ENCODE results near the gene SELENOM. TPM values are rescaled to one million over a fixed set of nuclear protein-coding genes. Genes with fewer than 3 reads are reported as not detected.

Gene SELENOM
- total RNA-seq, 2 experiments from 2014 or later: 8.8 to 12.2 TPM

DNA sequence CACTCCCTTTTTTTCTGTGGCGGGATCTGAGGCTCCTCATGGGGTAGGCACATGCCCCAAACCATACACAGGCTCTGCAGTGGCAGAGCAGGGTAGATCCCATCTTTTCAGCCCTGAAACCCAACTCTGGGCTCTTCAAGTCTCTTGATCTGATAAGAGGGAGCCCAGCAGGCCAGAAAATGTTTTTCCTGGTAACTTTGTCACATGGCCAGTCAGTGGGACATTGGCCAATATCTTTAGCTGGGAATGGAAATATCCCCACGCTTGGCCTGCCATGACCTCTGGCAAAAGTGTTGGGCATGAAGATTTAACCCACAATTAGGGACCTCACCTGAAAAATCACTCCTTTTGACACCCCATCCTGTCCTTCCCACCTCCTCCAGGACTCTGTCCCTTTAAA, 23.5 kb upstream of the SELENOM start:
- CTCF ChIA-PET: no interaction called here
- no peaks in the 10 kb centered on the region for H3K27me3 Mint-ChIP-seq
- intact Hi-C loops (cut with DNase I, micrococcal nuclease): no loop called here
- DNase-seq (no peak), ATAC-seq (no peak)
- POLR2A ChIA-PET: interaction anchor here (0.6 kb wide), 1 partner anchor 66 kb away, joined by 8 read pairs; no protein-coding TSS in a partner anchor
- H3K9me3 Mint-ChIP-seq (ENCODE audit: low read depth): no peaks in the 10 kb centered on the region
- no peaks in the 10 kb centered on the region for H3K36me3 Mint-ChIP-seq (ENCODE audit: low read depth)
- no peak overlapping the region for H3K27ac Mint-ChIP-seq
- H3K4me1 Mint-ChIP-seq: no peaks in the 10 kb centered on the region
- no peak overlapping the region for H3K4me3 Mint-ChIP-seq

DNA sequence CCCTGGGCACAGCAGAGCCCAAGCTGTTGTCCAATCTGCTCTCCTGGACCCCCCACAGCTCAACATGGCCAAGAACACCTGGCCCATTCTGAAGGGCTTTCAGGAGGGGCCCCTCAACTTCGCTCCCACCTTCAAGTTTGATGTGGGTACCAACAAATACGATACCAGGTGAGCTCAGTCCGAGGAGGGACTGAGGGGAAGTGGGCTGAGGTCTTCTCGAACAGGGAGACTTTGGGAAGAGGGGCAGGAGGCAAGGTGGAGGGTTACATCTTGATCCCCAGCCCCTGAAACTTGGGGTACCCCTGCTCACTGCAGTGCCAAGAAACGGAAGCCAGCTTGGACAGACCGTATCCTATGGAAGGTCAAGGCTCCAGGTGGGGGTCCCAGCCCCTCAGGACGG, 20.8 kb upstream of the SELENOM start:
- no peaks in the 10 kb centered on the region for H3K27me3 Mint-ChIP-seq
- H3K4me3 Mint-ChIP-seq: no peak overlapping the region
- no peaks in the 10 kb centered on the region for H3K4me1 Mint-ChIP-seq
- intact Hi-C loops (cut with DNase I, micrococcal nuclease): no loop called here
- H3K27ac Mint-ChIP-seq: no peak overlapping the region
- DNase-seq: no peak
- CTCF ChIA-PET: no interaction called here
- H3K9me3 Mint-ChIP-seq (ENCODE audit: low read depth): no peaks in the 10 kb centered on the region
- no peak for ATAC-seq
- POLR2A ChIA-PET: no interaction called here
- H3K36me3 Mint-ChIP-seq (ENCODE audit: low read depth): no peaks in the 10 kb centered on the region

DNA sequence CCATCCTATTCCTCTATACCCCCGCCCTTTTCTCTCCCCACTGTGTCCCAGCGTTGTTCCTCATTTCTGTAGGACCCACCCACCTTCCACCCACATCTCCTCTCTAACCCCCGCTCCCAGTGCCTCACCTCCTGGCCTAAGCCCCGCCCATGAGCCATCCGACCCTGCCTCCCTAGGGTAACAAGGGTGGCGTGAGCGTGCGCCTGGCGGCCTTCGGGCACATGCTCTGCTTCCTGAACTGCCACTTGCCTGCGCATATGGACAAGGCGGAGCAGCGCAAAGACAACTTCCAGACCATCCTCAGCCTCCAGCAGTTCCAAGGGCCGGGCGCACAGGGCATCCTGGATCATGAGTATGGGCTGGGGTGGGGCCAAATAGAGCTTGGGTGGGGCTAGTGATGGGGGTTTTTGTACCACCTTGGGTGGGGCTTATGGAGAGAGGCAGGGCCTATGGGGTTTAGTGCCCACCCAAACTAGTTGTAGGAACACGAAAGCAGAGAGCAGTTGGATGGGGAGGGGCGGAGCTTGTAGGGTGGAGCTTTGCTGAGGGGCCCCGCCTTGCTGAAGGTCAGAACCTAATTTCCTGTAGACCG, 19.9 kb upstream of the SELENOM start:
- CTCF ChIA-PET: no interaction called here
- no peak overlapping the region for H3K27ac Mint-ChIP-seq
- intact Hi-C loops (cut with DNase I, micrococcal nuclease): no loop called here
- H3K36me3 Mint-ChIP-seq (ENCODE audit: low read depth): no peaks in the 10 kb centered on the region
- POLR2A ChIA-PET: no interaction called here
- ATAC-seq: no peak
- no peaks in the 10 kb centered on the region for H3K4me1 Mint-ChIP-seq
- H3K4me3 Mint-ChIP-seq: no peak overlapping the region
- no peaks in the 10 kb centered on the region for H3K9me3 Mint-ChIP-seq (ENCODE audit: low read depth)
- no peak for DNase-seq
- no peaks in the 10 kb centered on the region for H3K27me3 Mint-ChIP-seq

- DNase-seq (no peak), ATAC-seq (no peak)
- Mint-ChIP-seq H3K9me3 (ENCODE audit: low read depth) (no peaks in the 10 kb centered on the region), H3K27me3 (no peaks in the 10 kb centered on the region), H3K4me3 (no peak overlapping the region), H3K4me1 (no peaks in the 10 kb centered on the region), H3K27ac (no peak overlapping the region), H3K36me3 (ENCODE audit: low read depth) (no peaks in the 10 kb centered on the region)
- CTCF ChIA-PET: no interaction called here
- intact Hi-C loops (cut with DNase I, micrococcal nuclease): no loop called here
- POLR2A ChIA-PET: no interaction called here
These were observed 19.5 kb upstream of the SELENOM start for GRCh38 chr22:31126869-31127175.

GRCh38 chr22:31126128-31126868, 18.9 kb upstream of the SELENOM start:
- Mint-ChIP-seq H3K36me3 (ENCODE audit: low read depth) (no peaks in the 10 kb centered on the region), H3K27me3 (no peaks in the 10 kb centered on the region), H3K27ac (no peak overlapping the region), H3K4me3 (no peak overlapping the region), H3K9me3 (ENCODE audit: low read depth) (no peaks in the 10 kb centered on the region), H3K4me1 (no peaks in the 10 kb centered on the region)
- no peak for DNase-seq
- ChIA-PET CTCF (interaction anchor here (0.7 kb wide), 1 partner anchor 17 kb away, joined by 3 read pairs; no protein-coding TSS in a partner anchor), POLR2A (no interaction called here)
- ATAC-seq: no peak
- intact Hi-C loops (cut with DNase I, micrococcal nuclease): no loop called here

DNA sequence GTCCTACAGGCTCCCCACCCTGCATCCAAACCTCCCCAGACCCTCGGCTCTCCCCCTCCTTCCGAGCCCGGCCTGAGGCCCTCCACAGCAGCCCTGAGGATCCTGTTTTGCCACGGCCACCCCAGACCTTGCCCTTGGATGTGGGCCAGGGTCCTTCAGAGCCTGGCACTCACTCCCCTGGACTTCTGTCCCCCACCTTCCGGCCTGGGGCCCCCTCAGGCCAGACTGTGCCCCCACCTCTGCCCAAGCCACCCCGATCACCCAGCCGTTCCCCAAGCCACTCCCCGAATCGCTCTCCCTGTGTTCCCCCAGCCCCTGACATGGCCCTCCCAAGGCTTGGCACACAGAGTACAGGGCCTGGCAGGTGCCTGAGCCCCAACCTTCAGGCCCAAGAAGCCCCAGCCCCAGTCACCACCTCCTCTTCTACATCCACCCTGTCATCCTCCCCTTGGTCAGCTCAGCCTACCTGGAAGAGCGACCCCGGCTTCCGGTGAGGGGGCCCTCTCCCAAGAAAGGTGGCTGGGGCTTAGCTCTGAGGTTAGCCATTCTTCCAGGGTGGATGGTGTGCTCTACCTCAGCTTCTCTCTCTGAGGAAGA, 18.3 kb upstream of the SELENOM start:
- H3K9me3 Mint-ChIP-seq (ENCODE audit: low read depth): no peaks in the 10 kb centered on the region
- H3K36me3 Mint-ChIP-seq (ENCODE audit: low read depth): no peaks in the 10 kb centered on the region
- H3K4me1 Mint-ChIP-seq: no peaks in the 10 kb centered on the region
- DNase-seq: no peak
- ATAC-seq: no peak
- intact Hi-C loops (cut with DNase I, micrococcal nuclease): no loop called here
- POLR2A ChIA-PET: no interaction called here
- CTCF ChIA-PET: interaction anchor here (0.7 to 1.0 kb wide), 2 partner anchors 16 to 18 kb away, joined by 3 to 4 read pairs; partner anchors contain the start of gene SELENOM
- no peaks in the 10 kb centered on the region for H3K27me3 Mint-ChIP-seq
- H3K4me3 Mint-ChIP-seq: no peak overlapping the region
- H3K27ac Mint-ChIP-seq: no peak overlapping the region

DNA sequence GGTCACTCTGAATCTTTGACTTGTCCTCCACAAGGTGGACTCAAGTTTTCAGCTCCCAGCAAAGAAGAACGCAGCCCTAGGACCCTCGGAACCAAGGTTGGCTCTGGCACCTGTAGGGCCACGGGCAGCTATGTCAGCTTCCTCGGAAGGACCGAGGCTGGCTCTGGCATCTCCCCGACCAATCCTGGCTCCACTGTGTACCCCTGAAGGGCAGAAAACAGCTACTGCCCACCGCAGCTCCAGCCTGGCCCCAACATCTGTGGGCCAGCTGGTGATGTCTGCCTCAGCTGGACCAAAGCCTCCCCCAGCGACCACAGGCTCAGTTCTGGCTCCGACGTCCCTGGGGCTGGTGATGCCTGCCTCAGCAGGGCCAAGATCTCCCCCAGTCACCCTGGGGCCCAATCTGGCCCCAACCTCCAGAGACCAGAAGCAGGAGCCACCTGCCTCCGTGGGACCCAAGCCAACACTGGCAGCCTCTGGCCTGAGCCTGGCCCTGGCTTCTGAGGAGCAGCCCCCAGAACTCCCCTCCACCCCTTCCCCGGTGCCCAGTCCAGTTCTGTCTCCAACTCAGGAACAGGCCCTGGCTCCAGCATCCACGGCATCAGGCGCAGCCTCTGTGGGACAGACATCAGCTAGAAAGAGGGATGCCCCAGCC, 17.6 kb upstream of the SELENOM start:
- Mint-ChIP-seq H3K27me3 (no peaks in the 10 kb centered on the region), H3K4me3 (no peak overlapping the region), H3K36me3 (ENCODE audit: low read depth) (no peaks in the 10 kb centered on the region), H3K9me3 (ENCODE audit: low read depth) (no peaks in the 10 kb centered on the region), H3K4me1 (no peaks in the 10 kb centered on the region), H3K27ac (no peak overlapping the region)
- DNase-seq: no peak
- ATAC-seq: no peak
- ChIA-PET CTCF (interaction anchor here (0.6 to 1.0 kb wide), 2 partner anchors 17 to 18 kb away, joined by 3 to 4 read pairs; partner anchors contain the start of gene SELENOM), POLR2A (no interaction called here)
- intact Hi-C loops (cut with DNase I, micrococcal nuclease): no loop called here

GRCh38 chr22:31124290-31124689, 16.9 kb upstream of the SELENOM start:
- H3K27ac Mint-ChIP-seq: no peak overlapping the region
- intact Hi-C loops (cut with DNase I, micrococcal nuclease): no loop called here
- no peaks in the 10 kb centered on the region for H3K36me3 Mint-ChIP-seq (ENCODE audit: low read depth)
- no peaks in the 10 kb centered on the region for H3K9me3 Mint-ChIP-seq (ENCODE audit: low read depth)
- CTCF ChIA-PET: interaction anchor here (1.0 kb wide), 1 partner anchor 17 kb away, joined by 4 read pairs; the partner anchor contains the start of gene SELENOM
- no peaks in the 10 kb centered on the region for H3K4me1 Mint-ChIP-seq
- H3K27me3 Mint-ChIP-seq: no peaks in the 10 kb centered on the region
- no peak overlapping the region for H3K4me3 Mint-ChIP-seq
- POLR2A ChIA-PET: interaction anchor here (0.6 kb wide), 2 partner anchors 48 to 490 kb away, joined by 3 read pairs; no protein-coding TSS in a partner anchor
- no peak for ATAC-seq
- DNase-seq: no peak

GRCh38 chr22:31123292-31123602, 15.9 kb upstream of the SELENOM start:
- CTCF ChIA-PET: no interaction called here
- ATAC-seq: no peak
- POLR2A ChIA-PET: no interaction called here
- H3K4me1 Mint-ChIP-seq: no peaks in the 10 kb centered on the region
- no peaks in the 10 kb centered on the region for H3K27me3 Mint-ChIP-seq
- H3K27ac Mint-ChIP-seq: no peak overlapping the region
- intact Hi-C loops (cut with DNase I, micrococcal nuclease): no loop called here
- no peaks in the 10 kb centered on the region for H3K9me3 Mint-ChIP-seq (ENCODE audit: low read depth)
- no peak overlapping the region for H3K4me3 Mint-ChIP-seq
- no peaks in the 10 kb centered on the region for H3K36me3 Mint-ChIP-seq (ENCODE audit: low read depth)
- DNase-seq: no peak

DNA sequence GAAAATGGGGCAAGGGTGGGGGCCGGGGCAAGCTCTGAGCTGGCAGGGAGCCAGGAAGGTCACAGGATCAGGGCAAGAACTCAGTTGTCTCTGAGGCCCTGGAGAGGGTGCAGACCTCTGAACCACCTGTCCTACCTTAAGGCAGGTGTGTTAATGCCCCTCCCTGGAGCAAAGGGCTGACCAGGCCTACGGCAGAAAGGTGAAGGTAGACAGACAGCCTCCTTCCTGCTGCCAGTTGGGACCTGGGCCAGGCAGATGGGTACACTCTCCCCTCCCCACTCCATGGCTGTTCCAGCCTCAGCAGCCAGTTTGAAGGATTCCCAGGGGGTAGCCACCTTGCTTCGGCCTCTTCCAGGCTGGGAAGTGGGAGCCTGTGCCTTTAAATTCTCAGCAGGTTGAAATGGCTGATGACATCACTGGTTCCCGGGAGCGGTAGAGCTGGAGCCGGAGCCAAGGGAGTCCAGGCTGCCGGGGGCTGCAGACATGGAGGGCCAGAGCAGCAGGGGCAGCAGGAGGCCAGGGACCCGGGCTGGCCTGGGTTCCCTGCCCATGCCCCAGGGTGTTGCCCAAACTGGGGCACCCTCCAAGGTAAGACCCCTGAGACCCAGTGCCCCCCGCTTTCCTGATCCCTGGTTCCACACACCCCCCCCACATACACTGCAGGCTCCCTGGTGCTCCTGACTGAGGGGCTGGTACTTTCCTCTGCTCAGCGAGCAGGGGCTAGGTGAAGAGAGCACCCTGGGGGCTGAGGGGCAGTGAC, 15.3 kb upstream of the SELENOM start, which contains the start of gene INPP5J:
INPP5J (plus strand) TSS at position 435 of the 760 bp plus-strand sequence; CDS start at position 484, 49 bp downstream.
- no peaks in the 10 kb centered on the region for H3K9me3 Mint-ChIP-seq (ENCODE audit: low read depth)
- H3K36me3 Mint-ChIP-seq (ENCODE audit: low read depth): no peaks in the 10 kb centered on the region
- CTCF ChIA-PET: no interaction called here
- H3K27me3 Mint-ChIP-seq: no peaks in the 10 kb centered on the region
- H3K4me1 Mint-ChIP-seq: no peaks in the 10 kb centered on the region
- DNase-seq (no peak), ATAC-seq (no peak)
- intact Hi-C loops (cut with DNase I, micrococcal nuclease): no loop called here
- H3K4me3 Mint-ChIP-seq: no peak within 1 kb of the TSS
- no peak within 1 kb of the TSS for H3K27ac Mint-ChIP-seq
- POLR2A ChIA-PET: no interaction called here

DNA sequence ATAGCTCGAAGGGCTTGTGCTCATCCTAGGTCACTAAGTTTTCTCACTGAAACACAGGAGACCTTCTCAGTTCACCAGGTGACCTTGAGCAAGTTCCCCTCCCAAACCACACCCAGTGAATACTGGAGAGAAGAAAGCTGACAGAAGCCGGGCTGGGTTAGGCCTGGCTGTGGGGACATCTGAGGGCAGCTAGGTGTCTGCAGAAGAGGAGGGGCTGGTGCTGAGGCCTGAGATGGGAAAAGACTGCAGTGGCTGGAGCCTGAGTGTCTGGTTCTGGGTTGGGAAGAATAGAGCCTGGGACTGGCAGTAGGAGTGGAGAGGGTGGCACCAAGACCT, 14.8 kb upstream of the SELENOM start:
- Mint-ChIP-seq H3K27me3 (no peaks in the 10 kb centered on the region), H3K36me3 (ENCODE audit: low read depth) (no peaks in the 10 kb centered on the region), H3K4me1 (no peaks in the 10 kb centered on the region), H3K4me3 (no peak overlapping the region), H3K27ac (no peak overlapping the region), H3K9me3 (ENCODE audit: low read depth) (no peaks in the 10 kb centered on the region)
- ChIA-PET CTCF (no interaction called here), POLR2A (no interaction called here)
- intact Hi-C loops (cut with DNase I, micrococcal nuclease): no loop called here
- ATAC-seq: no peak
- no peak for DNase-seq

Data from activated CD4-positive, alpha-beta T cell treated with anti-CD3 and anti-CD28 coated beads for 36 hours (primary cell).